Activated CD8-positive, alpha-beta memory T cell treated with anti-CD3 and anti-CD28 coated beads for 1 hour (primary cell): ENCODE results near the gene NOD2.

Experiments
- DNase-seq, 2 donors: peaks; one replicate each; pipeline ENCODE4 v3.0.0-alpha.2; 2020; ENCODE audit warnings: low read depth in 1 of 2; ENCODE audit errors: extremely low read depth in 1 of 2

NOD2 gene

GRCh38 chr16:50778284-50779163 lies 85.1 kb downstream of the NOD2 start:
- DNase-seq, result no peak

DNA sequence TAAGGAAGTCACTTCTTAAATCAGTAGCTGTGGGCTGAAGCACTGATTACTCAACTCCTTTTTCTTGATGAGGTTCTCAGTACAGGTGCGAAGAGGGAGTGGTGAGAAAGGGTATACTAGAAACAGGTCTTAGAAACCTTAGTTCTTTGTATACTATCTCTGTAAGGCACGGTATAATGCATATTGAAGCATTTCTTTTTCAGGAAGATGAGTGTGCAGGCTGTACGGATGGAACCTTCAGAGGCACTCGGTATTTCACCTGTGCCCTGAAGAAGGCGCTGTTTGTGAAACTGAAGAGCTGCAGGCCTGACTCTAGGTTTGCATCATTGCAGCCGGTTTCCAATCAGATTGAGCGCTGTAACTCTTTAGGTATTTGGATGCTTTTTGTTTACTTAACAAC lies 87.6 kb downstream of the NOD2 start:
- DNase-seq, result no peak

DNA sequence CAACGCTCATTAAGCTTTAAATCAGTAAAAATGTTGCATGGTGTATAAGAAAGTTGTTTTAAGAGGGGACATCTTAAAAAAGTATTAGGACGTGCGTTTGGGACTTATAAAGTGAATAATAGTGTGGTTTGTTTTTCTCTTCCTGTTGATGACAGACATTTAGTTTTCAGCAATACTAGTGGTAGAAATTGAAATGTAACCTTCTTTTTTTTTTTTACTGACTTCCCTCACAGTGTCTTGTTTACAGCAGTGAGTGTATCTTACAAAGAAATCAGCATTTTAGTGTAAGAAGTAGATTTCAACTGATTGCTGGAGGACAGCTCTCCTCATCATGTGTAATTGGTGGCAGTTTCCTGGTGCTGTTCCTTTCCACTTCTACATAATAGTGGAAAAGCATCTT lies 88.1 kb downstream of the NOD2 start:
- DNase-seq, result no peak
